Measurements from ENCODE around the gene CTSK.

CTSK gene

GRCh38 chr1:150751443-150751842 lies 56.6 kb downstream of the CTSK start:
- DNase-seq = no peak

- DNase-seq = no peak
Observed at GRCh38 chr1:150749720-150750311, 58.2 kb downstream of the CTSK start.

GRCh38 chr1:150748878-150749719 lies 59.0 kb downstream of the CTSK start:
- no peak for DNase-seq
